ENCODE results near the gene ELAVL4. TPM values are rescaled to one million over a fixed set of nuclear protein-coding genes. Genes with fewer than 3 reads are reported as not detected.

Gene ELAVL4
- total RNA-seq, 4 donors from 2014 or later = not detected

GRCh38 chr1:50213505-50213904 lies 104.8 kb downstream of the ELAVL4 start:
- intact Hi-C loops (cut with DNase I) = no loop called here
- no peaks in the 10 kb centered on the region for H3K9me3 ChIP-seq

GRCh38 chr1:50214717-50215116 lies 106.0 kb downstream of the ELAVL4 start:
- no peaks in the 10 kb centered on the region for H3K4me1 ChIP-seq
- no peak for DNase-seq
- intact Hi-C loops (cut with DNase I) = no loop called here
- no peaks in the 10 kb centered on the region for H3K27me3 ChIP-seq
- H3K9me3 ChIP-seq = no peaks in the 10 kb centered on the region
- no peak overlapping the region for H3K4me3 ChIP-seq
- H3K36me3 ChIP-seq = no peaks in the 10 kb centered on the region
- H3K27ac ChIP-seq = no peak overlapping the region
- 74% methylated on average over 4 to 6 of the region's 8 CpGs for WGBS, 2 donors
- TF ChIP-seq POLR2A (IDR thresholded peaks at IDR 0.05) = no peak
- TF ChIP-seq, protein P1, sequence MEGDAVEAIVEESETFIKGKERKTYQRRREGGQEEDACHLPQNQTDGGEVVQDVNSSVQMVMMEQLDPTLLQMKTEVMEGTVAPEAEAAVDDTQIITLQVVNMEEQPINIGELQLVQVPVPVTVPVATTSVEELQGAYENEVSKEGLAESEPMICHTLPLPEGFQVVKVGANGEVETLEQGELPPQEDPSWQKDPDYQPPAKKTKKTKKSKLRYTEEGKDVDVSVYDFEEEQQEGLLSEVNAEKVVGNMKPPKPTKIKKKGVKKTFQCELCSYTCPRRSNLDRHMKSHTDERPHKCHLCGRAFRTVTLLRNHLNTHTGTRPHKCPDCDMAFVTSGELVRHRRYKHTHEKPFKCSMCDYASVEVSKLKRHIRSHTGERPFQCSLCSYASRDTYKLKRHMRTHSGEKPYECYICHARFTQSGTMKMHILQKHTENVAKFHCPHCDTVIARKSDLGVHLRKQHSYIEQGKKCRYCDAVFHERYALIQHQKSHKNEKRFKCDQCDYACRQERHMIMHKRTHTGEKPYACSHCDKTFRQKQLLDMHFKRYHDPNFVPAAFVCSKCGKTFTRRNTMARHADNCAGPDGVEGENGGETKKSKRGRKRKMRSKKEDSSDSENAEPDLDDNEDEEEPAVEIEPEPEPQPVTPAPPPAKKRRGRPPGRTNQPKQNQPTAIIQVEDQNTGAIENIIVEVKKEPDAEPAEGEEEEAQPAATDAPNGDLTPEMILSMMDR (IDR thresholded peaks at IDR 0.05) = no peak

More at GRCh38 chr1:50213505-50213904, 104.8 kb downstream of the ELAVL4 start:
- TF ChIP-seq, protein P1 (IDR thresholded peaks at IDR 0.05) = no peak
- no peak for TF ChIP-seq POLR2A (IDR thresholded peaks at IDR 0.05)
- WGBS, 2 donors = 38 to 51% methylated on average over 3 of the region's 3 CpGs
- Histone ChIP-seq H3K27ac (no peak overlapping the region), H3K27me3 (no peaks in the 10 kb centered on the region), H3K36me3 (no peaks in the 10 kb centered on the region), H3K4me3 (no peak overlapping the region), H3K4me1 (no peaks in the 10 kb centered on the region)
- no peak for DNase-seq

GRCh38 chr1:50218344-50219120 lies 109.8 kb downstream of the ELAVL4 start:
- Histone ChIP-seq H3K4me3 (no peak overlapping the region), H3K27ac (no peak overlapping the region), H3K27me3 (no peaks in the 10 kb centered on the region), H3K36me3 (no peaks in the 10 kb centered on the region), H3K9me3 (no peaks in the 10 kb centered on the region), H3K4me1 (no peaks in the 10 kb centered on the region)
- WGBS, 2 donors = 73 to 77% methylated on average over 7 of the region's 7 CpGs
- TF ChIP-seq POLR2A (IDR thresholded peaks at IDR 0.05) = no peak
- TF ChIP-seq, protein P1 (IDR thresholded peaks at IDR 0.05) = no peak
- no peak for DNase-seq
- intact Hi-C loops (cut with DNase I) = no loop called here

- Histone ChIP-seq H3K9me3 (peaks cover 0 to 13% (median 0%) of the 10 kb centered on the region in 3 donors), H3K27me3 (no peaks in the 10 kb centered on the region), H3K36me3 (no peaks in the 10 kb centered on the region), H3K27ac (no peak overlapping the region), H3K4me3 (no peak overlapping the region), H3K4me1 (no peaks in the 10 kb centered on the region)
- TF ChIP-seq, protein P1 (IDR thresholded peaks at IDR 0.05) = no peak
- no peak for TF ChIP-seq POLR2A (IDR thresholded peaks at IDR 0.05)
- intact Hi-C loops (cut with DNase I) = no loop called here
- 57 to 68% methylated on average over 4 of the region's 4 CpGs for WGBS, 2 donors
- no peak for DNase-seq
Observed at GRCh38 chr1:50228871-50229384, 120.2 kb downstream of the ELAVL4 start.

GRCh38 chr1:50231209-50231608 lies 122.5 kb downstream of the ELAVL4 start:
- no peak for DNase-seq
- intact Hi-C loops (cut with DNase I) = no loop called here
- WGBS, 2 donors = 41 to 48% methylated on average over 5 of the region's 5 CpGs
- Histone ChIP-seq H3K4me3 (no peak overlapping the region), H3K36me3 (no peaks in the 10 kb centered on the region), H3K27me3 (no peaks in the 10 kb centered on the region), H3K9me3 (no peaks in the 10 kb centered on the region), H3K4me1 (no peaks in the 10 kb centered on the region), H3K27ac (no peak overlapping the region)
- no peak for TF ChIP-seq POLR2A (IDR thresholded peaks at IDR 0.05)
- TF ChIP-seq, protein P1 (IDR thresholded peaks at IDR 0.05) = no peak
